Activated naive CD8-positive, alpha-beta T cell (primary cell): ENCODE measurements around the gene SPRED1.
"Not testable (repeated sequence)": the region's sequence is repeated elsewhere in the genome, so short reads cannot be mapped to it uniquely, and the experiment has no call there.

Experiments
- H3K27ac Mint-ChIP-seq: one replicate; pipeline ENCODE4 v1.8.0; 2021; ENCODE audit warnings: mixed read lengths
- H3K27me3 Mint-ChIP-seq: one replicate; pipeline ENCODE4 v1.8.0; 2021; ENCODE audit warnings: mixed read lengths
- H3K36me3 Mint-ChIP-seq: one replicate; pipeline ENCODE4 v1.8.0; 2021; ENCODE audit warnings: mixed read lengths
- H3K4me1 Mint-ChIP-seq: one replicate; pipeline ENCODE4 v1.8.0; 2021; ENCODE audit warnings: low read depth, mixed read lengths
- H3K4me3 Mint-ChIP-seq: one replicate; pipeline ENCODE4 v1.8.0; 2021; ENCODE audit warnings: mild to moderate bottlenecking, mixed read lengths
- H3K9me3 Mint-ChIP-seq: one replicate; pipeline ENCODE4 v1.8.0; 2021; ENCODE audit warnings: low read depth, mixed read lengths

SPRED1 gene

DNA sequence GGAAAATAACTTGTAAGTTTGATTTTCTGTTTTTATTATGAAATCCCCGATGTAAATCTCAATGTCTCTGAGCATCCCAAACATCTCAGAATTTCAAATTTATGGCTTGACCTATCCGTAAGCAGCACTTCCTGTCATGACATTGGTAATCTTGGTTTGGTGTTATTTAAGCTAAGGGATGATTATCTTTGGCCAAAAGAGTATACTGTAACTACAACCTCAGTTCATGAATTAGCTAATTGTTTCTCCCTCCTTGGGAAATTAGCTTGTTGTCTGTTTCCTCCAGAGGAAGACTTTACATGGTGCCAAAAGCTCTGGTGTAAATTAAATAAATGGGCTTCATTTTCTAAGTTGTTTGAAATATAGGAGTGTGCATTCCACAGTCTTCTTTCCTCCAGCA, 28.1 kb upstream of the SPRED1 start:
- Mint-ChIP-seq H3K4me1 (no peaks in the 10 kb centered on the region), H3K27ac (no peak overlapping the region), H3K4me3 (no peak overlapping the region), H3K27me3 (peaks cover 8% of the 10 kb centered on the region), H3K9me3 (no peaks in the 10 kb centered on the region), H3K36me3 (no peaks in the 10 kb centered on the region)

GRCh38 chr15:38225381-38225780, 27.3 kb upstream of the SPRED1 start:
- H3K27me3 Mint-ChIP-seq = peaks cover 3% of the 10 kb centered on the region
- H3K4me1 Mint-ChIP-seq = no peaks in the 10 kb centered on the region
- no peaks in the 10 kb centered on the region for H3K36me3 Mint-ChIP-seq
- H3K4me3 Mint-ChIP-seq = no peak overlapping the region
- H3K27ac Mint-ChIP-seq = no peak overlapping the region
- no peaks in the 10 kb centered on the region for H3K9me3 Mint-ChIP-seq

- H3K27me3 Mint-ChIP-seq = peaks cover 1% of the 10 kb centered on the region
- H3K4me3 Mint-ChIP-seq = no peak overlapping the region
- no peaks in the 10 kb centered on the region for H3K4me1 Mint-ChIP-seq
- no peaks in the 10 kb centered on the region for H3K36me3 Mint-ChIP-seq
- no peaks in the 10 kb centered on the region for H3K9me3 Mint-ChIP-seq
- no peak overlapping the region for H3K27ac Mint-ChIP-seq
These were observed 25.9 kb upstream of the SPRED1 start for GRCh38 chr15:38226608-38227266.

- Mint-ChIP-seq H3K27ac (no peak overlapping the region), H3K4me1 (no peaks in the 10 kb centered on the region), H3K9me3 (no peaks in the 10 kb centered on the region), H3K36me3 (no peaks in the 10 kb centered on the region), H3K27me3 (no peaks in the 10 kb centered on the region), H3K4me3 (no peak overlapping the region)
These were observed 24.7 kb upstream of the SPRED1 start for GRCh38 chr15:38227941-38228340.

DNA sequence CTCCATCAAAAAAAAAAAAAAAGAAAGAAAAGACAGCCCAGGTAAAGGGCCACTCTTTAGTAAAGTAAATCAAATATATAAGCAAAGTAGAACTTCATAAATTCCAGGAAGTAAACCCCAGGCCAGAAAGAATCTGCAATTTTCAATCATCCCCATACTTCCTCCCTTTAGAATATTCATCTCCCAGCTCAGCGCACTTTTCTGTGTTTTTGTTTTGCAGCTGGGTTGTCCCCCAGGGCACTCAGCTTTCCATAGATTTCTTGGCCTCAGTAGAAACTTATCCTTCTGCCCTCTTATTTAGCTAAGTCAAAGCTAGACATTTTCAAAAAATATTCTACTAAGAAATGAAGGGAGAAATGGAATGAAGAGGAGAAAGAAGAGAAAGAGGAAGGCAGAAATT, 24.0 kb upstream of the SPRED1 start:
- no peaks in the 10 kb centered on the region for H3K4me1 Mint-ChIP-seq
- no peaks in the 10 kb centered on the region for H3K9me3 Mint-ChIP-seq
- H3K27ac Mint-ChIP-seq = no peak overlapping the region
- H3K36me3 Mint-ChIP-seq = no peaks in the 10 kb centered on the region
- no peaks in the 10 kb centered on the region for H3K27me3 Mint-ChIP-seq
- H3K4me3 Mint-ChIP-seq = no peak overlapping the region

GRCh38 chr15:38229705-38230310, 22.8 kb upstream of the SPRED1 start:
- H3K27ac Mint-ChIP-seq = no peak overlapping the region
- no peaks in the 10 kb centered on the region for H3K36me3 Mint-ChIP-seq
- no peak overlapping the region for H3K4me3 Mint-ChIP-seq
- H3K27me3 Mint-ChIP-seq = peaks cover 6% of the 10 kb centered on the region
- no peaks in the 10 kb centered on the region for H3K9me3 Mint-ChIP-seq
- no peaks in the 10 kb centered on the region for H3K4me1 Mint-ChIP-seq

GRCh38 chr15:38231436-38231835, 21.2 kb upstream of the SPRED1 start:
- Mint-ChIP-seq H3K4me1 (no peaks in the 10 kb centered on the region), H3K27me3 (peaks cover 6% of the 10 kb centered on the region), H3K4me3 (no peak overlapping the region), H3K36me3 (no peaks in the 10 kb centered on the region), H3K9me3 (no peaks in the 10 kb centered on the region), H3K27ac (no peak overlapping the region)

GRCh38 chr15:38237021-38237420, 15.6 kb upstream of the SPRED1 start:
- H3K27me3 Mint-ChIP-seq, H3K36me3 Mint-ChIP-seq, H3K4me1 Mint-ChIP-seq, H3K9me3 Mint-ChIP-seq, H3K27ac Mint-ChIP-seq, H3K4me3 Mint-ChIP-seq: not testable (repeated sequence)

DNA sequence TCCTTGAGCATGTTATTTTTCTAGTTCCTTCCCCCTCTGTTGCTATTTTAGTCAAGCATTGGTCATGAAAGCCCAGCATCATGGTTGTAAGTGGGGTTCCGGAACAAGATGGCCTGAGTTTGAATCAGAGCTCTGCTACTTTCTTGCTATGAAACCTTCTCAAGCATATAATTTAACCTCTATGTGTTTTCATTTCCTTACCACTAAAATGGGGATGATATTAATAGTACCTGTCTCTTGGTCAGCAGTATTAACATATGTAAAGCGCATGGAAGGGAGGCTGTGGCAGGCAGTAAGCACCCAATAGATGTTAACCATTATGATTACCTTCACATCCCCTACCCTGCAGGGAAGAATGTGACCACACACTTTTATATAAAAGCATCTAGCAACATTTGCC, 14.3 kb upstream of the SPRED1 start:
- no peak overlapping the region for H3K4me3 Mint-ChIP-seq
- no peaks in the 10 kb centered on the region for H3K4me1 Mint-ChIP-seq
- peaks cover 9% of the 10 kb centered on the region for H3K27me3 Mint-ChIP-seq
- no peaks in the 10 kb centered on the region for H3K36me3 Mint-ChIP-seq
- H3K9me3 Mint-ChIP-seq = no peaks in the 10 kb centered on the region
- H3K27ac Mint-ChIP-seq = no peak overlapping the region

DNA sequence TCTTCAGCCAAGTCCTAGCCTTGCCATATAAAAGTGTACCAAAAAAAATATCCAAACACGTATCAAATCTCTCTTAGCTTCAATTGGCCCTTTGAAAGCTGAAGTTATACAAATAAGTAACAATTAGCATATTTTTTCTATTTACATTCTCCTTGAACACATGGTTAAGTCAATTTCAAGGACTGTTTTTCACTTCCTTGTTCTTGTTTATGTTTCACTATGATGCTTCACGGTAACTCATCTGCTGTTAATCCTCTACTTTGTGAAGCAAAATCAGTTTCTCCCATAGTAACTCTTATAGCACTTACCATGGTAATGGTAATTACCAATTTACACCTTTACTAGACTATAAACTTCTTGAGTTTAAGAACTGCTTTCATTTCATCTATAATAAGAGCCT, 10.6 kb upstream of the SPRED1 start:
- no peak overlapping the region for H3K4me3 Mint-ChIP-seq
- H3K27me3 Mint-ChIP-seq = peaks cover 20% of the 10 kb centered on the region
- H3K36me3 Mint-ChIP-seq = no peaks in the 10 kb centered on the region
- H3K4me1 Mint-ChIP-seq = no peaks in the 10 kb centered on the region
- no peak overlapping the region for H3K27ac Mint-ChIP-seq
- no peaks in the 10 kb centered on the region for H3K9me3 Mint-ChIP-seq

- no peaks in the 10 kb centered on the region for H3K9me3 Mint-ChIP-seq
- no peaks in the 10 kb centered on the region for H3K4me1 Mint-ChIP-seq
- H3K4me3 Mint-ChIP-seq = no peak overlapping the region
- H3K36me3 Mint-ChIP-seq = no peaks in the 10 kb centered on the region
- peaks cover 25% of the 10 kb centered on the region for H3K27me3 Mint-ChIP-seq
- no peak overlapping the region for H3K27ac Mint-ChIP-seq
These were observed 9.2 kb upstream of the SPRED1 start for GRCh38 chr15:38243278-38244055.

DNA sequence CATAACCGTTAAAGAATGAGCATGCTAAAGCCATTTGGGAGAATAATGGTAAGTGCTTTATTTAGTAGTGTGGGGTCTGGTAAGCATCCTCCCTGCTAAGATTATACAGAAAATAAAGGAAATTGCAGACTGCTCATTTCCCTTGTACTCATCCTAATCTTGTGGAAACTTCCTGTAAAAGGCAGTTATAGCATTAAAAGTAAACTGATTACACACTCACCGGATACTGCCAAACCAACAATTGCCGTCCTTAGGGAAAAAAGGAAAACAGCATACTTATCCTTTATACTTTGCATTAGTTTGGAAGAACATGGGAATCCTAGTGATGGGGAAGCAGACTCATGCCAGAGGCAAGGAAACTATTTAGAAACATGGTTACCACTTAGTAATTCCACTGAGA, 5.3 kb upstream of the SPRED1 start:
- peaks cover 30% of the 10 kb centered on the region for H3K27me3 Mint-ChIP-seq
- H3K4me1 Mint-ChIP-seq = peaks cover 14% of the 10 kb centered on the region
- no peaks in the 10 kb centered on the region for H3K36me3 Mint-ChIP-seq
- H3K27ac Mint-ChIP-seq = no peak overlapping the region
- H3K9me3 Mint-ChIP-seq = no peaks in the 10 kb centered on the region
- H3K4me3 Mint-ChIP-seq = no peak overlapping the region

GRCh38 chr15:38253351-38253781, 730 bp downstream of the SPRED1 start:
- Mint-ChIP-seq H3K27me3 (peaks cover 7% of the 10 kb centered on the region), H3K4me3 (peak overlapping the region; percentile 93), H3K36me3 (no peaks in the 10 kb centered on the region), H3K9me3 (no peaks in the 10 kb centered on the region), H3K4me1 (peaks cover 36% of the 10 kb centered on the region), H3K27ac (peak overlapping the region; percentile 61)

DNA sequence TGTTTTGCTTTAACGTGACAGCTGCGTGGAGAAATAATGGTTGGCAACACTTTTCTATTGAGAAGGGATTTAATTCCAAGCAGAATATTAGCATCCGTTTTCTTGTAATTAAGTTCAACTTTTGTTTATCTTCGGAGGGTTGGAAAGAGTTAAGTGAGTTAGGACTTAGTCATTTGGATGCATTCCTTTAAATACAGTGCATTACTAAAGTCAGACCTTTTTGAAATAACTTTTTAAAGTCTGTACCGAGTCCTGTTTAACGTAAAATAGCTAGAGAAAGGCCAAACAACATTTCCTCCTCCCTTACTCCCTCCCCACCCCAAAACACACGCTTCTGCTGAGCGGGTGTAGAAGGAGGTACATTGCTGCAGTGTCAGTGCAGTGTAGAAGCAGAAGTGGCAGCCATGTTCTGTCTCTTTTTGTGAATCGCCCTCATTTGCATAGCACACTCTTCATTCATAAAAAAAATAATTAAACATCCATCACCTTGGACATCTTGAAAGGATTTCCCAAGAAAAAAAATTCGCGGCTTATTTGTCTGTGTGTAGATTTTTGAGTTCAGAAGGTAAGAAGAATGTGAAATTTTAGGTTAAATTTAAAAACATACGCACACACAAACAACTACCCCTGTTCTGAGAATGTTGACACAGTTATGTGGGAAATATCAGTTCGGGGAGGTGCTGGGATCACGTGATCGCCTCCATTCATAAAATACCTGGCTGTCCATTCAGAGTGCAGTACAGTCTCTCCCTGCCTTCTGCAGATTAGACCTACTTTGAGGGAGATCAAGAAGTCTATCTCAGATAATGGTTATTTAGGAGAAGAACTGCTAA, 1.6 kb downstream of the SPRED1 start:
- peaks cover 36% of the 10 kb centered on the region for H3K4me1 Mint-ChIP-seq
- H3K27me3 Mint-ChIP-seq = peaks cover 4% of the 10 kb centered on the region
- H3K4me3 Mint-ChIP-seq = peak overlapping the region; percentile 93
- H3K9me3 Mint-ChIP-seq = no peaks in the 10 kb centered on the region
- H3K27ac Mint-ChIP-seq = peak overlapping the region; percentile 61
- H3K36me3 Mint-ChIP-seq = no peaks in the 10 kb centered on the region

DNA sequence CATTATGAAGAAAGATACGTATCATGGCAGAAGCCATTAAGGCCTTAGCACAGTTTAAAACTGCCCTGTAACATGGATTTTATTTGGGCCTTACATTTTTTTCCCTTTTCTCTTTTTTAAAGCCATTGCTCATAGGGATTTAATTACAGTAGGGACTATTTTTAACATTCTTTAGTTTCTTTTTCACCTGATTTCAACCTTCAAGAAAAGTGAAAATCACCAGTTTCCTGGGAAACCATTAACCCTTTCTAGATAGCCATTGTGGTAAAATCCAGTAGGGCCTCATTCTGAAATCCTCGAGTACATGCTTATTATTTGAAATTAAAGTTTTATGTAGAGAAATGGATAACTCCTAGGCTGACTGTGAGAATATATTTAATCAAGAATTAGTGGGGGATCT, 3.1 kb downstream of the SPRED1 start:
- no peaks in the 10 kb centered on the region for H3K27me3 Mint-ChIP-seq
- H3K27ac Mint-ChIP-seq = no peak overlapping the region
- no peaks in the 10 kb centered on the region for H3K9me3 Mint-ChIP-seq
- H3K4me3 Mint-ChIP-seq = no peak overlapping the region
- peaks cover 33% of the 10 kb centered on the region for H3K4me1 Mint-ChIP-seq
- no peaks in the 10 kb centered on the region for H3K36me3 Mint-ChIP-seq
